CD4-positive, alpha-beta T cell treated with Interferon gamma for 1 hour (primary cell): Measurements from ENCODE around the gene SERGEF.

Experiments
- DNase-seq: peaks from one replicate; pipeline ENCODE4 v3.0.0-alpha.2; 2020

The SERGEF gene

GRCh38 chr11:17807034-17807433 is 205.8 kb downstream of the SERGEF start:
- no peak for DNase-seq

GRCh38 chr11:17805873-17806272 is 207.0 kb downstream of the SERGEF start:
- DNase-seq, result no peak

GRCh38 chr11:17805043-17805442 is 207.8 kb downstream of the SERGEF start:
- no peak for DNase-seq

- no peak for DNase-seq
Observed at GRCh38 chr11:17803754-17804334, 209.0 kb downstream of the SERGEF start.

GRCh38 chr11:17802491-17802890 is 210.4 kb downstream of the SERGEF start:
- no peak for DNase-seq

- no peak for DNase-seq
Observed at GRCh38 chr11:17801166-17801565, 211.7 kb downstream of the SERGEF start.

- no peak for DNase-seq
Observed at GRCh38 chr11:17799147-17799546, 213.7 kb downstream of the SERGEF start.

- no peak for DNase-seq
Observed at GRCh38 chr11:17798716-17799115, 214.1 kb downstream of the SERGEF start.

GRCh38 chr11:17798253-17798652 is 214.6 kb downstream of the SERGEF start:
- no peak for DNase-seq

GRCh38 chr11:17796154-17796553 is 216.7 kb downstream of the SERGEF start:
- DNase-seq, result no peak

- DNase-seq, result no peak
Observed at GRCh38 chr11:17794981-17795380, 217.9 kb downstream of the SERGEF start.

GRCh38 chr11:17793642-17794170 is 219.1 kb downstream of the SERGEF start:
- DNase-seq, result no peak

- DNase-seq, result no peak
Observed at GRCh38 chr11:17792161-17792560, 220.7 kb downstream of the SERGEF start.

- DNase-seq, result no peak
Observed at GRCh38 chr11:17791144-17791543, 221.7 kb downstream of the SERGEF start.

GRCh38 chr11:17790453-17790852 is 222.4 kb downstream of the SERGEF start:
- DNase-seq, result no peak

- DNase-seq, result no peak
Observed at GRCh38 chr11:17788084-17788483, 224.8 kb downstream of the SERGEF start.

GRCh38 chr11:17786824-17787525 is 225.9 kb downstream of the SERGEF start:
- DNase-seq, result no peak

GRCh38 chr11:17783878-17784277 is 229.0 kb downstream of the SERGEF start:
- no peak for DNase-seq

GRCh38 chr11:17782603-17783337 is 230.1 kb downstream of the SERGEF start:
- DNase-seq, result no peak

GRCh38 chr11:17782145-17782544 is 230.7 kb downstream of the SERGEF start:
- DNase-seq, result no peak

- no peak for DNase-seq
Observed at GRCh38 chr11:17781626-17782025, 231.2 kb downstream of the SERGEF start.

- no peak for DNase-seq
Observed at GRCh38 chr11:17781221-17781620, 231.6 kb downstream of the SERGEF start.

- DNase-seq, result no peak
Observed at GRCh38 chr11:17780668-17781067, 232.2 kb downstream of the SERGEF start.
